Measurements from ENCODE around the gene IRF4.

The IRF4 gene

GRCh38 chr6:391559-392440, at the start of gene IRF4:
TSS of gene IRF4 (plus strand) at chr6:391752. CDS start at chr6:393153, 1,401 bp downstream.
- no peak for DNase-seq

- no peak for DNase-seq
Measured at GRCh38 chr6:341914-342831, 49.4 kb upstream of the IRF4 start.

GRCh38 chr6:342832-343179, 48.7 kb upstream of the IRF4 start:
- DNase-seq = no peak

GRCh38 chr6:343226-343935, 48.2 kb upstream of the IRF4 start:
- no peak for DNase-seq

GRCh38 chr6:343960-344815, 47.4 kb upstream of the IRF4 start:
- no peak for DNase-seq

- DNase-seq = no peak
Measured at GRCh38 chr6:344816-345340, 46.7 kb upstream of the IRF4 start.

- no peak for DNase-seq
Measured at GRCh38 chr6:345747-346385, 45.7 kb upstream of the IRF4 start.

GRCh38 chr6:346386-347030, 45.0 kb upstream of the IRF4 start:
- no peak for DNase-seq

GRCh38 chr6:347232-347631, 44.3 kb upstream of the IRF4 start:
- no peak for DNase-seq

GRCh38 chr6:347951-348859, 43.3 kb upstream of the IRF4 start:
- DNase-seq = no peak

GRCh38 chr6:348860-349396, 42.6 kb upstream of the IRF4 start:
- DNase-seq = no peak

- no peak for DNase-seq
Measured at GRCh38 chr6:349491-349921, 42.0 kb upstream of the IRF4 start.

GRCh38 chr6:350371-350770, 41.2 kb upstream of the IRF4 start:
- DNase-seq = no peak

- no peak for DNase-seq
Measured at GRCh38 chr6:351011-351866, 40.3 kb upstream of the IRF4 start.

GRCh38 chr6:351867-352289, 39.7 kb upstream of the IRF4 start:
- no peak for DNase-seq

GRCh38 chr6:352474-352873, 39.1 kb upstream of the IRF4 start:
- DNase-seq = no peak

GRCh38 chr6:352896-353470, 38.6 kb upstream of the IRF4 start:
- no peak for DNase-seq

Measured in GOT3 (cell line).